ENCODE measurements around the gene FGF18.
"Not testable (repeated sequence)": the region's sequence is repeated elsewhere in the genome, so short reads cannot be mapped to it uniquely, and the experiment has no call there.

GRCh38 chr5:171497494-171497893 is 78.0 kb downstream of the FGF18 start:
- TF ChIP-seq CTCF, EZH2, EZH2phosphoT487 (IDR thresholded peaks at IDR 0.05): not testable (repeated sequence)

All from neural progenitor cell (in vitro differentiated cells).